GM13977 (cell line): ENCODE measurements around the gene NEIL3.

Source experiments
- DNase-seq: peaks from one replicate; pipeline ENCODE4 v3.0.0; 2012; ENCODE audit warnings: low spot score
- in situ Hi-C: fragments of 300-500 bp; cut with MboI; formaldehyde crosslinking; loops from one replicate; pipeline ENCODE4 v1.12.0; 2022; ENCODE audit warnings: low sequenced_read_pairs, low pct_unique_long_range_greater_than_20kb, mixed read lengths, inconsistent platforms; ENCODE audit not compliant: unreplicated experiment
- TF ChIP-seq, protein P1 (sequence below): IDR thresholded peaks from 2 replicates; pipeline ENCODE4 v1.5.1; 2012; ENCODE audit warnings: mild to moderate bottlenecking, control low read depth; ENCODE audit not compliant: insufficient read depth; ENCODE audit errors: extremely low read depth, missing control alignments

Gene NEIL3

DNA sequence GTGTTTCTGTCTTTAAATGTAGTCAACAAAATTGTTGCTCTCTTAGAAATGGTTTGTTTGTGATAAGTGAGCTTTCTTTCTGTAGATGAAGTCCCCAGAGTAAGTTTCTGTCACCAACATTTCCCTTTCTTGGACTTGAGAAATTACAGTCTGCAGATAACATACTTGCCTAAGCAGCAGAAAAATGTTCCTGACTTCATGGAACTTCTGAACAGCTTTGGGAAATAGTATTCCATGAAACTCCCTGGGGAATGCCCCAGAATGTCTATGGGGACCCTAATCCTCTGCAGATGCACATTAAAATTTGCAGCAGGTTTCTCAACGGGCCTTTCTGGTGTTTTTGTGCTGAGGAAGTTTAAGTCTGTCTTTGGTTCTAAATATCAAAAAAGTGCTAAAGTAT, 38.6 kb upstream of the NEIL3 start:
- DNase-seq: no peak
- TF ChIP-seq, protein P1, sequence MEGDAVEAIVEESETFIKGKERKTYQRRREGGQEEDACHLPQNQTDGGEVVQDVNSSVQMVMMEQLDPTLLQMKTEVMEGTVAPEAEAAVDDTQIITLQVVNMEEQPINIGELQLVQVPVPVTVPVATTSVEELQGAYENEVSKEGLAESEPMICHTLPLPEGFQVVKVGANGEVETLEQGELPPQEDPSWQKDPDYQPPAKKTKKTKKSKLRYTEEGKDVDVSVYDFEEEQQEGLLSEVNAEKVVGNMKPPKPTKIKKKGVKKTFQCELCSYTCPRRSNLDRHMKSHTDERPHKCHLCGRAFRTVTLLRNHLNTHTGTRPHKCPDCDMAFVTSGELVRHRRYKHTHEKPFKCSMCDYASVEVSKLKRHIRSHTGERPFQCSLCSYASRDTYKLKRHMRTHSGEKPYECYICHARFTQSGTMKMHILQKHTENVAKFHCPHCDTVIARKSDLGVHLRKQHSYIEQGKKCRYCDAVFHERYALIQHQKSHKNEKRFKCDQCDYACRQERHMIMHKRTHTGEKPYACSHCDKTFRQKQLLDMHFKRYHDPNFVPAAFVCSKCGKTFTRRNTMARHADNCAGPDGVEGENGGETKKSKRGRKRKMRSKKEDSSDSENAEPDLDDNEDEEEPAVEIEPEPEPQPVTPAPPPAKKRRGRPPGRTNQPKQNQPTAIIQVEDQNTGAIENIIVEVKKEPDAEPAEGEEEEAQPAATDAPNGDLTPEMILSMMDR: no peak
- in situ Hi-C loops: no loop called here

DNA sequence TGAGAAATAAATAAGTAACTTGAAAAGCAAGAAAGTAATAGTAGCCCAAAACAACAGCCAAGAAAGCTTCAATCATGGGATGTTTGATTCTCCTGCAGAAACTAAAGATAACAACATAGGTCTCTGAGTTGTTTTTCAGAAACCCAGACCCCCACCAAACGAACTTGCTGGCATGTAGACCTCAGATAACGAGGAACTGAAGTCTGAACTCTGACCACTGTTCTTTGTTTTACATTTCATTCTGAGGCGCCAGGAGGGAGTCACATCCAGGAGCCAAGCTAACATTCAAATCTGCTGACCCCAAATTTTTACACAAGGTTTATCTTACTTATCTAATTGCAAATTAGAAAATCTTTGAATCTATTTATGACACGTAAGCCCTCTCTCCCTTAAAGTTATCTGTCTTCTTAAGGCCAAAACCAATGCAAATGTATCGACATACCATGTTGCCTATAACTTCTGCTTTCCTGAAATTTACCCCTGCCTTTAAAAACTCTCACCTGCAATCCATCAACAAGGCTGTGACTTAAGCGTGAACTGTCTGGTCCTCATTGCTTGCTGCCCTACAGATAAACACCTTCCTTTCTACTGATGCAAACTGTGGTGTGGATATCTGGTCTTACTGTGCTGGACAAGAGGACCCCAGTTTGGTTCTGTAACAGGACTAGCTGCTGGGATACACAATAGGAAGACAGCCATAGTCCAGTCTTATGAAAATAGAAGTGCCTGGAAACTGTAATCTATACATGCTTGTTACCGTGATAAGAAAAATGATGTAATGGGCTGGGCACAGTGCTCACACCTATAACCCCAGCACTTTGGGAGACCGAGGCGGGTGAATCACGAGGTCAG, 37.5 kb upstream of the NEIL3 start:
- in situ Hi-C loops: no loop called here
- no peak for DNase-seq
- TF ChIP-seq, protein P1: no peak

DNA sequence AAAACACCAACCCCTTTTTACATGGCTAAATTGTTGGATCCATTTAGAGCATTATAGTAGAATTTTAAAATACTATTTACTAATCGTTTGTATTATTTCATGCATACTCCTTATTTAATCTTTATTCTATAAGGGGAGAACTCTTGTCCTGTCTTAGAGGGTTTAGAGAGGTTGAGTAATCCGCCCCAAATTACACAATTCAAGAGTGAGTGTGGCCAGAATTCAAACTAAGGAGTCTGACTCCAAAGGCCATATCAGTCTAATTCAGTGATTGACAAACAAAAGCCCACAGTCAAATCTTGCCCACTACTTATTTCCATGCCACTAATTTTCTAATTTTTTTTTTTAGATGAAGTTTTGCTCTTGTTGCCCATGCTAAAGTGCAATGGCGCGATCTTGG, 33.7 kb upstream of the NEIL3 start:
- in situ Hi-C loops: no loop called here
- TF ChIP-seq, protein P1: no peak
- no peak for DNase-seq

DNA sequence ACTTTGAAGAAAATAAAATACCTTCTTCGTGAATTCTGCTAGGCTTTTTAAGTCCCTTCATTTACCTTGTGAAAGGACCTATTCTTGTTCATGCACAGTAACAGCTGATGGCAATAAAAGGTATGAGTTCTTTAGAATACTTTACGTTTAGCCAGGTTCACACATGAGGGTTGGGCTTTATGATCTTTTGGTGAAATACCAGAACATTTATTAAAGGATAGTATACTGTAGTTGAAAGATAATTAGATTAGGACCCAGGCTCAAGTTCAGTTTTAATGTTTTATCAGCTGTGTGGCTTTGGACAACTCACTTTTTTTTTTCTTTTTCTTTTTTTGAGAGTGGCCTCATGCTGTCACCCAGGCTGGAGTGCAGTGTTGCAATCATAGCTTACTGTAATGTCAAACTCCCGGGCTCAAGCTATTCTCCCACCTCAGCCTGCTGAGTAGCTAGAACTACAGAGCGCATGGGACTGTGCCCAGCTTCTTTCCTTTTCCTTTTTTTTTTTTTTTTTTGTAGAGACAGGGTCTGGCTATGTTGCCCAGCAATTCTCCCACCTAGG, 28.2 kb upstream of the NEIL3 start:
- TF ChIP-seq, protein P1: no peak
- in situ Hi-C loops: no loop called here
- no peak for DNase-seq

DNA sequence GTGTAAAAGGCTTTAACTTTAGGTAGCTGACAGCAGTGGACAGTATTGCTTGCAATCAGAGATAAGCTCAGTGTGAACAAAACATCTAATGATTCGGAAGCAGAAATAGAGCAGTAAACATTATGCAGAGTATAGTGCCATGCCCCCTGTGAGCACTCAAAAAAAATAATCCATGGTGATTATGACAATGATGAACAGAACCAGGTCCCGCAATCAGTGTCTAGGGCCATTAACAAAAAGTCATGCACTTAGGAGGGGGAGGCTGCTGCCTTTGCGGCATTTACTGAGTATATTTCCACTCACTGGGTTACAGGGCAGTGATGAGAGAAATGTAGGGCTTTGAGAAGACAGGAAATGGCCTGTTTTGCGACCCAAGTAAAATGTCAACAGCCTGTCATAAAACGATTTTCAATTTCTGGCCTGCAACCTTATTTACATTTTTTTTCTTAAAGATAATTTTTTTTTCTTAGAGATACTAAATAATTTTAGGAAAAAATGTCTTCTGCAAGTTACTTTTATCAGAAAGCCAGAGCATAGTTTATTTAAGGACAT, 27.3 kb upstream of the NEIL3 start:
- in situ Hi-C loops: no loop called here
- DNase-seq: no peak
- TF ChIP-seq, protein P1: no peak

DNA sequence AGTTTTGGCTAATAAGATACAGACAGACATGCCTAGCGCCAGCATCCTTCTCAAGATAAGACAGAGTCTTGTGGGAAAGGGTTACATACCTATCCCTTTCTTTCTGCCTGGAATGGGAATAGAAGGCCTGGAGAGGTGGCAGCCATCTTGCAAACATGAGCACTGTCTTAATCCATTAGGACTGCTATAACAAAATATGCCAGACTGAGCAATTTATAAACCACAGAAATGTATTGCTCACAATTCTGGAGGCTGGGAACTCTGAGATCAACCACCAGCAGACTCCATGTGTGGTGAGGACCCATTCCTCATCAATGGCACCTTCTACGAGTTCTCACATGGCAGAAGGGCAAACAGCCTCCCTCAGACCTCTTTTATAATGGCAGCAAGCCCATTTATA, 26.5 kb upstream of the NEIL3 start:
- no peak for DNase-seq
- TF ChIP-seq, protein P1: no peak
- in situ Hi-C loops: no loop called here
